Measurements from ENCODE around the gene COL8A1.

DNA sequence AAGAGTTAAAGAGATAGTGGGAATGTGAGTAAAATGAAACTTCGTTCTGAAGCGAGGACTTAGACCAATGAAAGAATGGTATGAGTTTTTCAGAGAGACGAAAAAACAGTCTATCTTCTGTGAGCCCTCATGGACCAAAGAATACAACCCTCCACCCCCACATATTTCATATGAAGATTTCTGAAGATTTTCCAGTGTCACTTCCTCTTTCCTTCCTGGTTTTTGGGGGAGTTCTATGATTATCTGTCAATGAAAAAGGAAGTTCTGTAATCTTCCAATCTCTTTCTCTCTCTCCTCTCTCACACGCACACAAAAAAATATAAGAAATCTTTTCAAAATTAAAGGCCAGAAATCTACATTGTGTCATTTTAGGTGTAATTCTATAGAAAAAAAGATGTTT is 206.9 kb downstream of the COL8A1 start:
- TF ChIP-seq RARB (CRISPR knock-in tag; IDR thresholded peaks at IDR 0.05), result no peak
- TF ChIP-seq ZFP30 (CRISPR knock-in tag; IDR thresholded peaks at IDR 0.05), result no peak
- no peak for TF ChIP-seq ARNTL (CRISPR knock-in tag; IDR thresholded peaks at IDR 0.05; ENCODE audit: borderline replicate concordance, low read depth)
- no peak for TF ChIP-seq ZC3H10 (CRISPR knock-in tag; IDR thresholded peaks at IDR 0.05)
- TF ChIP-seq TCF4 (CRISPR knock-in tag; IDR thresholded peaks at IDR 0.05; ENCODE audit: borderline replicate concordance), result no peak
- TF ChIP-seq ISL1 (CRISPR knock-in tag; IDR thresholded peaks at IDR 0.05), result no peak
- no peak for TF ChIP-seq BACH2 (CRISPR knock-in tag; IDR thresholded peaks at IDR 0.05; ENCODE audit: borderline replicate concordance)
- no peak for TF ChIP-seq GLIS3 (CRISPR knock-in tag; IDR thresholded peaks at IDR 0.05)
- TF ChIP-seq, protein P1, sequence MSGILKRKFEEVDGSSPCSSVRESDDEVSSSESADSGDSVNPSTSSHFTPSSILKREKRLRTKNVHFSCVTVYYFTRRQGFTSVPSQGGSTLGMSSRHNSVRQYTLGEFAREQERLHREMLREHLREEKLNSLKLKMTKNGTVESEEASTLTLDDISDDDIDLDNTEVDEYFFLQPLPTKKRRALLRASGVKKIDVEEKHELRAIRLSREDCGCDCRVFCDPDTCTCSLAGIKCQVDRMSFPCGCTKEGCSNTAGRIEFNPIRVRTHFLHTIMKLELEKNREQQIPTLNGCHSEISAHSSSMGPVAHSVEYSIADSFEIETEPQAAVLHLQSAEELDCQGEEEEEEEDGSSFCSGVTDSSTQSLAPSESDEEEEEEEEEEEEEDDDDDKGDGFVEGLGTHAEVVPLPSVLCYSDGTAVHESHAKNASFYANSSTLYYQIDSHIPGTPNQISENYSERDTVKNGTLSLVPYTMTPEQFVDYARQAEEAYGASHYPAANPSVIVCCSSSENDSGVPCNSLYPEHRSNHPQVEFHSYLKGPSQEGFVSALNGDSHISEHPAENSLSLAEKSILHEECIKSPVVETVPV (CRISPR knock-in tag; IDR thresholded peaks at IDR 0.05), result no peak
- TF ChIP-seq, protein P2, sequence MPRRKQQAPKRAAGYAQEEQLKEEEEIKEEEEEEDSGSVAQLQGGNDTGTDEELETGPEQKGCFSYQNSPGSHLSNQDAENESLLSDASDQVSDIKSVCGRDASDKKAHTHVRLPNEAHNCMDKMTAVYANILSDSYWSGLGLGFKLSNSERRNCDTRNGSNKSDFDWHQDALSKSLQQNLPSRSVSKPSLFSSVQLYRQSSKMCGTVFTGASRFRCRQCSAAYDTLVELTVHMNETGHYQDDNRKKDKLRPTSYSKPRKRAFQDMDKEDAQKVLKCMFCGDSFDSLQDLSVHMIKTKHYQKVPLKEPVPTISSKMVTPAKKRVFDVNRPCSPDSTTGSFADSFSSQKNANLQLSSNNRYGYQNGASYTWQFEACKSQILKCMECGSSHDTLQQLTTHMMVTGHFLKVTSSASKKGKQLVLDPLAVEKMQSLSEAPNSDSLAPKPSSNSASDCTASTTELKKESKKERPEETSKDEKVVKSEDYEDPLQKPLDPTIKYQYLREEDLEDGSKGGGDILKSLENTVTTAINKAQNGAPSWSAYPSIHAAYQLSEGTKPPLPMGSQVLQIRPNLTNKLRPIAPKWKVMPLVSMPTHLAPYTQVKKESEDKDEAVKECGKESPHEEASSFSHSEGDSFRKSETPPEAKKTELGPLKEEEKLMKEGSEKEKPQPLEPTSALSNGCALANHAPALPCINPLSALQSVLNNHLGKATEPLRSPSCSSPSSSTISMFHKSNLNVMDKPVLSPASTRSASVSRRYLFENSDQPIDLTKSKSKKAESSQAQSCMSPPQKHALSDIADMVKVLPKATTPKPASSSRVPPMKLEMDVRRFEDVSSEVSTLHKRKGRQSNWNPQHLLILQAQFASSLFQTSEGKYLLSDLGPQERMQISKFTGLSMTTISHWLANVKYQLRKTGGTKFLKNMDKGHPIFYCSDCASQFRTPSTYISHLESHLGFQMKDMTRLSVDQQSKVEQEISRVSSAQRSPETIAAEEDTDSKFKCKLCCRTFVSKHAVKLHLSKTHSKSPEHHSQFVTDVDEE (CRISPR knock-in tag; IDR thresholded peaks at IDR 0.05), result no peak
- TF ChIP-seq ZNF565 (CRISPR knock-in tag; conservative IDR thresholded peaks at IDR 0.05; ENCODE audit: low read depth), result no peak
- TF ChIP-seq ZNF70 (CRISPR knock-in tag; IDR thresholded peaks at IDR 0.05), result no peak
- TF ChIP-seq TOX (CRISPR knock-in tag; IDR thresholded peaks at IDR 0.05; ENCODE audit: borderline replicate concordance), result no peak

Measured in SK-N-SH treated with all-trans-retinoic acid at 6 μM for 48 hours (cell line).